ENCODE results near the gene RNF222.

RNF222 gene

DNA sequence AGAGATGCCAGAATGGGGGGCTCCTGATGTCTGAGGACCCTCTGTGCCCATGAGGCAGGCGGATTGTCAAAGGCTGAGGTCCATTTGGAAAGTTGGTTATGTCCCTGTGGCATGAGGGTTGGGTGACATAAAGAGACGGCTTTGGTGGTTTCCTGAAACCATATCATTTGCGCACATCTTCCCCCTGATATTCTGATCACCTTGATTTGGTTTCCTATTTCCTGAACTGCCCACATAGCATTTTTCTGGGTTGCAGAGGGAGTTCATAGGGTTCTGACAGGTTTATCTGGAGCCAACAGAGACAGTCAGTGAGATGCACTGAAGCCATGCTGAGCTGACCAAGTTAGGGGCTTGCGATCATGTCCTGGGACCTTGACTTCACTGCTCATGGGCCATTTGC is 15.7 kb upstream of the RNF222 start:
- TF ChIP-seq, protein P1, sequence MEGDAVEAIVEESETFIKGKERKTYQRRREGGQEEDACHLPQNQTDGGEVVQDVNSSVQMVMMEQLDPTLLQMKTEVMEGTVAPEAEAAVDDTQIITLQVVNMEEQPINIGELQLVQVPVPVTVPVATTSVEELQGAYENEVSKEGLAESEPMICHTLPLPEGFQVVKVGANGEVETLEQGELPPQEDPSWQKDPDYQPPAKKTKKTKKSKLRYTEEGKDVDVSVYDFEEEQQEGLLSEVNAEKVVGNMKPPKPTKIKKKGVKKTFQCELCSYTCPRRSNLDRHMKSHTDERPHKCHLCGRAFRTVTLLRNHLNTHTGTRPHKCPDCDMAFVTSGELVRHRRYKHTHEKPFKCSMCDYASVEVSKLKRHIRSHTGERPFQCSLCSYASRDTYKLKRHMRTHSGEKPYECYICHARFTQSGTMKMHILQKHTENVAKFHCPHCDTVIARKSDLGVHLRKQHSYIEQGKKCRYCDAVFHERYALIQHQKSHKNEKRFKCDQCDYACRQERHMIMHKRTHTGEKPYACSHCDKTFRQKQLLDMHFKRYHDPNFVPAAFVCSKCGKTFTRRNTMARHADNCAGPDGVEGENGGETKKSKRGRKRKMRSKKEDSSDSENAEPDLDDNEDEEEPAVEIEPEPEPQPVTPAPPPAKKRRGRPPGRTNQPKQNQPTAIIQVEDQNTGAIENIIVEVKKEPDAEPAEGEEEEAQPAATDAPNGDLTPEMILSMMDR (conservative IDR thresholded peaks at IDR 0.05; ENCODE audit: low read depth, low read length): no peak
- no peak for DNase-seq (ENCODE audit: low read depth)
- no peak overlapping the region for H3K4me3 ChIP-seq (ENCODE audit: low read length)

DNA sequence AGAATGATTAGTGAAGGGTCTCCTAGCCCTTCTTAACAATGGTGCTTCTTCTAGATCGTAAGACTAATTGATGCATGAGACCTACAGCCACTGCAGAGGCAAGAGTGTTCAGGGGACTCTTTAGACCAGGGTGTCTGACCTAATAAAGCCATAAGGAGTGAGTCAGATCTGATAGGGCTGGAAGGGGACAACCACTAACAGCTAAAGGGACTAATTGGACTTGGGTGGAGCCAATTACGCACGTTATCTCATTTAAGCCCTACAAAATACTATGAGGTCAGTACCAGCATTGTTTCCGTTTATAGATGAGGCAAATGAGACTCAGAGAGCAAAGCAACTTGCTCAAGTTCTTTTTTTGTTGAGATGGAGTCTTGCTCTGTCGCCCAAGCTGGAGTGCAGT is 14.5 kb upstream of the RNF222 start:
- TF ChIP-seq, protein P1 (conservative IDR thresholded peaks at IDR 0.05; ENCODE audit: low read depth, low read length): no peak
- no peak overlapping the region for H3K4me3 ChIP-seq (ENCODE audit: low read length)
- DNase-seq (ENCODE audit: low read depth): no peak

DNA sequence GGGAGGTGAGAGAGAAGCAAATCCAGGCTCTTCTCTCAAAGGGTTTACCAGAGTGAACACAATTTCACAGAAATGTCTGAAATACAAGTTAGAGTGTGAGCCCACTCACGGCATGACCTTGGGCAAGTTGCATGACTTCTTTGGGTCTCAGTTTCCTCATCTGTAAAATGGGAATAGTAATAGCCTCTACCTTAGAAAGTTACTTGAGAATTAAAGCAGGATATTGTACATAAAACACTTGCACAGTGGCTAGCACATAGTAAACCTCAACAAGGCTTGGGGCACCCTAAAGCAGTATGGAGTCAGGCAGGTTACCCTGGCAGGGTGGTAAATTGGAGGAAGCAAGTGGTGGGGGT is 13.2 kb upstream of the RNF222 start:
- H3K4me3 ChIP-seq (ENCODE audit: low read length): no peak overlapping the region
- TF ChIP-seq, protein P1 (conservative IDR thresholded peaks at IDR 0.05; ENCODE audit: low read depth, low read length): no peak
- DNase-seq (ENCODE audit: low read depth): no peak

DNA sequence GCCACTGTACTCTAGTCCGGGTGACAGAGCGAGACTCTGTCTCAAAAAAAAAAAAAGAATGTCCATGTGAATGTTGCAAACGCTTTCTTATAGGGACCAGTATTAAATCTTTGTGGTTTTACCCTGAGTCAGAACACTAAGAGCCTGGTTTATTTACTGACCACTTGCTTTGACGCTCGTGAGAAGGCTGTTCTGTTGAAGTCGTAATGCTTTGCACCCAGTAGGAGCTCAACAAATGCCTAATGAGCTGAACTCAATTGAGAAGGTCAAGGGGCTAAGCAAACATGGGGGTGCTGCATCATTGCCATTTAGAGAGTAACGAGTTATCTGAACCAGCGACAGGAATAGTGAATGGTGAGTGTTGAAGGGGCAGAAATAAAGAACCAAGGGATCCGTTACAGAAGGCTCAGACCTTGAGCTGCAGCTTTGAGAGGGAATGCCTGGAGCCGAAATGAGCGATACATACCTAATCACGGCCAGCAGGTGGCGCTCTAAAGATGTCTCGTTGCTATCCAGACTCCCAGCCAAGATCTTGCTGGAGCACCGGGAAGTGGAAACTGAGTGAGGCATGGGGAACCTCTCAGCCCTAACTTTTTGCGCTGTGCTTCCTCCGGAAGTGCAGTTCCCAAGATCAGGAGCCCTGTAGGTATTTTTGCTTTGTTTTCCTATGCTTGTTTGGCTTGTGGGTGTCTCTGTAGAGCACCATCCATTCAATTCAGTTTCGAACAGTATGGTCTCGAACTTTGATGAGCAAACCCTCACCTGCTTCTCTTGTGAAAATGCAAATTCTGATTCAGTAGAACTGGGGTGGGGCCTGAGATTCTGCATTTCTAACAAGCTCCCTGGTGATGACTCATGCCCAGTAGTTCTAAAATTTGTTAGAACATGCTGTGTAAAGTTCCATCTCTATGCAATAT is 12.6 kb upstream of the RNF222 start:
- no peak overlapping the region for H3K4me3 ChIP-seq (ENCODE audit: low read length)
- DNase-seq (ENCODE audit: low read depth): peak; percentile 43
- TF ChIP-seq, protein P1 (conservative IDR thresholded peaks at IDR 0.05; ENCODE audit: low read depth, low read length): peak; percentile 89

DNA sequence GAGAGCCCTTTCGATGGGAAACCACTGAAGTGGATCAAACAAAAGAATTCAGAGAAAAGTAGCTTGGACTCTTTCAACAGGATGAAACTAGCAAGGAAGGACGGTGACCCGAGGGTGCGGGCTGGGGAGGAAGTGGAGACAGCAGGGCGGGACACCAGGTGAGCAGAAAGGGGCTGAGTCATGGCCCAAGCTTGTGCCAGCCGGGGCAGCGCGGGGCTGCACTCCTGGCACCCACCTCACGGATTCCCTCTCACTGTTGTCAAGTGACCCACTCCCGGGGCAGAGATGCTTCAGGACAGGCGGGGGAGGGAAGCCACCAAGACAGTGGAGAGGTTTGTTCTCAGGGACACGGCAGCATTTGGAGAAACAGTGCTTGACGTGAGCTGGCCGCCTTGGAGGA is 10.7 kb upstream of the RNF222 start:
- DNase-seq (ENCODE audit: low read depth): no peak
- TF ChIP-seq, protein P1 (conservative IDR thresholded peaks at IDR 0.05; ENCODE audit: low read depth, low read length): no peak
- H3K4me3 ChIP-seq (ENCODE audit: low read length): no peak overlapping the region

DNA sequence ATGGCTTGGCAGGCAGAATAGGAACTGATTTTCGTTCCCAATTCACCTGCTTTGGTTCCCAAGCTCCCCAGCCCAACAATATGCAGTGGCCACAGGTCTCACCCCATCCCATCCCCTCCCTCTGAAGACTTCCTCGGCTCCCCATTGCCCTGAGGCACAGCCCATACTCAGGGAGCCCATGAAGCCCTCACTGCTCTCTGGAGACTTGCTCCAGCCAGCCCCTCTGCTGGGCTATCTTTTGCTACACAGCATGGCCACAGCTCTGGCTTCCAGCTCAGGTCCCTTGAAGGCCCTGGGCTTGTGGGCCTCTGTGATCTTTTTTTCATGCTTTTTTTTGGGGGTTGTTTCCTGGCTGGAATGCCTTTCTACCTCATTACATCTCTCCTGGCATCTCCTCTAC is 8.5 kb upstream of the RNF222 start:
- DNase-seq (ENCODE audit: low read depth): no peak
- TF ChIP-seq, protein P1 (conservative IDR thresholded peaks at IDR 0.05; ENCODE audit: low read depth, low read length): no peak

DNA sequence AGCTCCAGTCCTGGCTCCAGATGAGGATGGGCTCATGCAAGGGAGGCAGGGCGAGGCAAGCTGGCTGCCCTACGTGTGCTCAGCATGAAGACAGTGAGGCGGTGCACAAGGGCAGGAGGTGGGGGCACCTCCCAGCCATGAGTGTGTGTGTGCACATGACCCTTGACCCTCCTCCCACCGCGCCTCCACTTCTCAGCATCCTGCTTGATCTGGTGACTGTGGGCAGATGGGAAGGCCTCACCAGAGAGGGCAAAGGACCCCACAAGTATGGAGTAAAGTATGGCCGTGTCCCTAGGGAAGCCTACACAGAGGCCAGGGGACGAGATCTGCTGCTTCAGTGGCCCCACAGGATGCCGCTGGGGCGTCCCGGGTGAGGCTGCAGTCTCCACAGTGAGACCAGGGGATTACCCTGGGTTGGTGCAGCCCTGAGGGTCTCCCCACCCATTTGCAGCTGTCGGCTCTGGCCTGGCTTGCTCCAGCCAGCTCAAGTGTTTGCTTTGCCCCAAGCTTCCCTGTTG is 7.9 kb upstream of the RNF222 start:
- no peak for DNase-seq (ENCODE audit: low read depth)
- TF ChIP-seq, protein P1 (conservative IDR thresholded peaks at IDR 0.05; ENCODE audit: low read depth, low read length): no peak

More for the DNA sequence above, 8.5 kb upstream of the RNF222 start:
- no peak overlapping the region for H3K4me3 ChIP-seq (ENCODE audit: low read length)

More for the DNA sequence above, 7.9 kb upstream of the RNF222 start:
- no peak overlapping the region for H3K4me3 ChIP-seq (ENCODE audit: low read length)
